Medulla oblongata (tissue), 1 donor: Measurements from ENCODE around the gene HPD.

Source experiments
- DNase-seq: peaks from one replicate; pipeline ENCODE4 v3.0.0-alpha.2; 2015; ENCODE audit errors: extremely low spot score

Gene HPD

DNA sequence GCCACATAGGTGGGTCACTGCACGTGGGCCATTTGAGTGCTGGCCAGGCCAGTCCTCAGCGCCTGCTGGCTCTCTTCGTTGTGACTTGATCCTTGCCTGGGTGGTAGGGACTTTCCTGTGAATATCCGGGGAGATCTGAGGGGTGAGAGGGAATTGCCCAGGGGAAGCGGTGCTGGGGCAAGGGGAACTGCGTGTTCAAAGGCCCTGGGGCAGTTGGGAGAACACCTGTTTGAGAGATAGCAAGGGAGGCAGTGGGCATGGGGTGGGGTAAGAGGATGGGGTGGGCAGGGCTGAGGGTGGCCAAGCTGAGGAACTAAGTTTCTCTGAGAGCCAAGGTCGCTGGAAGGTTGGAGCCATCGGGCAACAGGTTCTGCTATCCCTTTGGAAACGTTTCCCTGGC, 29.8 kb downstream of the HPD start:
- no peak for DNase-seq

DNA sequence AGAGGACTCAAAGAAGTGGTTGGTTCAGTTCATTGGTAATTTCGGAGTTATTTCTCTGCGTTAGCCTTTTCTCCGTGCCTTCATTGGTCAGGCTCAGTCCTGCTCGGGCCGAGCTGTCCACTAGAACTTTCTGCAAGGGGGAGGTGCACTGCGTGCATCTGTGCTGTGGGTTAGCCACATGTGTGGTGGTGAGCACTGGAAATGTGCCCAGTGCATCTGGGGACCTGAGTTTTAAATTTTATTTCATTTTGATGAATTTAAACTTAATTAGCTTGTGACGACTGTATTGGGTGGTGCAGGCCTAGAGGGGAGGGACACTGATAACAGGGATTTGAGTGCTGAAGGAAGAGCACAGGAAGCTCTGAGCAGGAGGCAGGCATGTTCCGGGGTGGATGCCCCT, 30.4 kb downstream of the HPD start:
- no peak for DNase-seq

DNA sequence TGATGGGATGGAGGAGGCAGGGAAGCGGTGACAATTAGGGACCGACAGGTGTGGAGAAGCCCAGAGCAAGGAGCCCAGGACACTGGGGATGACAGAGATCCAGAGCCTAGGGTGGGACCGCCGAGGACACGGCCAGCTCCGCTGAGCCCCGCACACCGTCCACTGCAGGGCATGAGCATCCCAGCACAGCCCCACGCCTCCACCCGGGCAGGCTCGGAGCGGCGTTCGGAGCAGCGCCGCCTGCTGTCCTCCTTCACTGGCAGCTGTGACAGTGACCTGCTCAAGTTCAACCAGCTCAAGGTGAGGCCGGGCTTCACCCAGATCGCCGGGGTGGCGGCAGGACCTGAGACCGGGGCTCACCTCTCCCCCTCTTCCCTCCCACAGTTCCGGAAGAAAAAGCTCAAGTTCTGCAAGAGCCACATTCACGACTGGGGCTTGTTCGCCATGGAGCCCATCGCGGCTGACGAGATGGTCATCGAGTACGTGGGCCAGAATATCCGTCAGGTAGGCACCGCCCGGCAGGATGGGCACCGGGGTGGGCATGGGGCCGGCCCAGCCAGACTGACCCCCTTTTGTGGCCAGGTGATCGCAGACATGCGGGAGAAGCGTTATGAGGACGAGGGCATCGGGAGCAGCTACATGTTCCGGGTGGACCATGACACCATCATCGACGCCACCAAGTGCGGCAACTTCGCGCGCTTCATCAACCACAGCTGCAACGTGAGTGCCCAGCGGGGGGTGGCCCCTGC, 31.1 kb downstream of the HPD start:
- no peak for DNase-seq

DNA sequence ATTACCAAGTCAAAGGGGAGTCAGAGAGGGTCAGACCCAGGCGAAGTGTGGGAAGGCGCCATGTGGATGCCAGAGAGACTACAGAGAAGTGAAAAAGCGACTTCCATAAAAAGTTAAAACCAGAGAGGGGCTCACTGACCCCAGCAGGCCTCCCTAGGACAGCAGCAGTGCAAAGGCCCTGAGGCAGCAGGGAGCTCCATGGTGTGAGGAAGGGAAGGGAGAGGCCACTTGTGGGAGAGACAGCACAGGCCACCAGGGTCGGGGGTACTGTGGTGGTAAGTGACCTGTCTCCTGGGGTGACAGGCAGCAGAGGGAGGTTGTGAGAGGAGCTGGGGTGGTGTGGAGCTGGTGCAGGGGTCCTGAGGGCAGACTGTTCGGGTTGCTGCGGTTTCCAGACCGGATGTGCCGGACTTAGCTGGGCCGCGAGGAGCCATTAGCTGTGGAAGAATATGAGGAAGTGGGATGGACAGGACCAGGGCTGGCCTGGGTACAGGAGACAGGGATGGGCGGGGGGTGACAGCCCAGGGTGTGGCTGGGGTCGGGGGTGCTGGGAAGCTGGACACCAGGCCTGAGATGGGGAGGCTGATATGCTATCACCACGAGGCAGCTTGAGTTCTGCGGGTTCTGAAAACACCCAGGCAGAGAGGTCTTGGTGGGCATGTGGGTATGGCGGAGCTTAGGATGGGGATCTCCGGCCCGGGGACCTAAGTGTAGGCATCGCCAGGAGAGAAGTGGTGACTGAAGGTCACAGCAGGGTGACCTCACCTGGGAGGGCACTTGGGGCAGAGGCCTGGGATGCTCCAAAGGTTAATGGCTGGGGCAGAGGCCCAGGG, 32.1 kb downstream of the HPD start:
- DNase-seq: no peak

DNA sequence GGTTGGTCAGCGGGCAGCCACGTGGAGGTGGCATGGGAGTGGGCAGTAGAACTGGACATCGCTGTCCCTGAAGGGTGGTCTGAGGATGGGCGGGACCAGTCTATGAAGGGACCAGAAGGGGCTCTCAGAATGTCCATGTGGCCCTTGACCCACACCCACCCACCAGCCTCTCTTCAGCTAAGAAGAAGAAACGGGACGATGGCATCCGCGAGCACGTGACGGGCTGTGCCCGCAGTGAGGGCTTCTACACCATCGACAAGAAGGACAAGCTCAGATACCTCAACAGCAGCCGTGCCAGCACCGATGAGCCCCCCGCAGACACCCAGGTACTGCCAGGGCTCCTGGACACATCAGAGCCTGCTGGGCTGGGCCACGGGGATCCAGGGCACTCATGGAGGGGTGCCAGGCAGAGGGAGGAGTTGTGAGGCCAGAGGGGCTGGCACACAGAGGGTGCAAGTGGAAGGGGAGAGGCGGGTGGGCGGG, 33.6 kb downstream of the HPD start:
- no peak for DNase-seq

DNA sequence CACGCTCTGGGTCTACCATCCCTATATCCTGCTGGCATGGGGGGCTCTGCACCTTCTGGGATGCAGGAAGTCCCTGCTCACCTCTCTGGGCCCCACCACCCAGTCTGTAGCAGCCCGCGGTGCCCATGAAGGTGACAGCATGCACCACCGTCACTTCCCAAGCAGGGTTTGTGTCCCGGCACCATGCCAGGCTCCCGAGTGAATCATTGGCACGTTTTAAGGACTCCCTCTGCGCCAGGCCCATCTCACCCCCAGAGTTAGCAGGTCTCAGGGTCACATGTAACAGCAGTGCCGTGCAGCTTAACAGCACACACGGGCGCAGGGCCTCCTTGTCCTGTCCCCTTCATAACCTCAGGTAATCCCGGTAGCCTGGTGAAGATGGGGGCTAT, 34.9 kb downstream of the HPD start:
- DNase-seq: no peak

DNA sequence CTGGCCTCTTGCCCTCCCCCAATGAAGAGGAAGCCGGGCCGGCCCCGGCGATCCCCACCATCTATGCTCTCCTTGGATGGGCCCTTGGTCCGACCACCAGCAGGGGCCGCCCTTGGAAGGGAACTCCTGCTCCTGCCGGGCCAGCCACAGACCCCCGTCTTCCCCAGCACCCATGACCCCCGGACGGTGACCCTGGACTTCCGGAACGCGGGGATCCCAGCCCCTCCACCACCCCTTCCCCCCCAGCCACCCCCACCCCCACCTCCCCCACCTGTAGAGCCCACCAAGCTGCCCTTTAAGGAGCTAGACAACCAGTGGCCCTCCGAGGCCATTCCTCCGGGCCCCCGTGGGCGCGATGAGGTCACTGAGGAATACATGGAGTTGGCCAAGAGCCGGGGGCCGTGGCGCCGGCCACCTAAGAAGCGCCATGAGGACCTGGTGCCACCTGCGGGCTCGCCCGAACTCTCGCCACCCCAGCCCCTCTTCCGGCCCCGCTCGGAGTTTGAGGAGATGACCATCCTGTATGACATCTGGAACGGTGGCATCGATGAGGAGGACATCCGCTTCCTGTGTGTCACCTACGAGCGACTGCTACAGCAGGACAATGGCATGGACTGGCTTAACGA, 35.4 kb downstream of the HPD start:
- DNase-seq: no peak

DNA sequence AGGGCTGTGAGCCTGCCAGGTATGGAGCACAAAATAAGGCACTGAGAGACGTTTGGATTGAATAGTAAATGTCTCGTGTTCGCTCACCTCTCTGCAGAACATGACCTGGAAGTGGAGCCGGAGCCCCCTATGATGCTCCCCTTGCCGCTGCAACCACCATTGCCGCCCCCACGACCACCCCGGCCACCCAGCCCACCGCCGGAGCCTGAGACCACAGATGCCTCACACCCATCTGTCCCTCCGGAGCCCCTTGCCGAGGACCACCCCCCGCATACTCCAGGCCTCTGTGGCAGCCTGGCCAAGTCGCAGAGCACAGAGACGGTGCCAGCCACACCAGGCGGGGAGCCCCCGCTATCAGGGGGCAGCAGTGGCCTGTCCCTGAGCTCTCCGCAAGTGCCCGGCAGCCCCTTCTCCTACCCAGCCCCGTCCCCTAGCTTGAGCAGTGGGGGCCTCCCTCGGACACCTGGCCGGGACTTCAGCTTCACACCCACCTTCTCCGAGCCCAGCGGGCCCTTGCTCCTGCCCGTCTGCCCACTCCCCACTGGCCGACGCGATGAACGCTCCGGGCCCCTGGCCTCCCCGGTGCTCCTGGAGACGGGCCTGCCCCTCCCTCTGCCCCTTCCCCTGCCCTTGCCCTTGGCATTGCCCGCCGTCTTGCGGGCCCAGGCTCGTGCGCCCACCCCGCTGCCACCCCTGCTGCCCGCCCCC, 36.1 kb downstream of the HPD start:
- no peak for DNase-seq

DNA sequence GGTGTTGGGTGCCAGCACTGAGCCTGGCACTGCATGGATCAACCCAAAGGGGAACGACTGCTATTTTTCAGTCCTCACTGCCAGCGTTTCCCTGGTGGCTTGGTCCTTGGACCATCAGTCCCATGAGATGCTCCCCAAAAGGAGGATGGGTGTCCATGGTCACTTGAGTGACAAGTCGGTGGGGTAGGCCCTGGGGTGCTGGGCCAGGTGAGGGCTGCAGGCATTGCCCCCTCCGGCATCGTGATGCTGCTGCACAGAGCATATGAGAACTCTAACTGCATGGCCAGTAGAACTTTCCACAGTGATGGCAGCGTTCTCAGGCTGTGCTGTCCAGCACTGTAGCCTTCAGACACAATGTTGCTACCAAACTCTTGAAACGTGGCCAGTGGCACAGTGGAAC, 38.6 kb downstream of the HPD start:
- no peak for DNase-seq

DNA sequence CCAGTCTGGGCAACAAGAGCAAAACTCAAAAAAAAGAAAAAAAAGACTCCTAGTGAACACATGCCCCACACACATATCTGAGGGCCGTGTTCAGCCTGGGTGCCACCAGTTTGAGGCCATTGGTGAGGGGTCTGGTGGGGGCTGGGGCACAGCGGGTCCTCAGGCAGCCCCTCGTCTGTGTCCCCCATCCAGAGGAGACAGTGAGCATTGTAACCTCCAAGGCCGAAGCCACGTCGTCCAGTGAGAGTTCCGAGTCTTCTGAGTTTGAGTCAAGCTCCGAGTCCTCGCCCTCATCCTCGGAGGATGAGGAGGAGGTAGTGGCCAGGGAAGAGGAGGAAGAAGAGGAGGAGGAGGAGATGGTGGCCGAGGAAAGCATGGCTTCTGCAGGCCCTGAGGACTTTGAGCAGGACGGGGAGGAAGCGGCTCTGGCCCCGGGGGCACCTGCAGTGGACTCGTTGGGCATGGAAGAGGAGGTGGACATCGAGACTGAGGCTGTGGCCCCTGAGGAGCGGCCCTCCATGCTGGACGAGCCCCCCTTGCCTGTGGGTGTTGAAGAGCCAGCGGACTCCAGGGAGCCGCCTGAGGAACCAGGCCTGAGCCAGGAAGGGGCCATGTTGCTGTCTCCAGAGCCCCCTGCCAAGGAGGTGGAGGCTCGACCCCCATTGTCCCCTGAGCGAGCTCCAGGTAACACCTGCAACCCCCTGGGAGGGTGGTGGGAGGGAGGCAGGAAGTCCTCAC, 39.3 kb downstream of the HPD start:
- DNase-seq: no peak

DNA sequence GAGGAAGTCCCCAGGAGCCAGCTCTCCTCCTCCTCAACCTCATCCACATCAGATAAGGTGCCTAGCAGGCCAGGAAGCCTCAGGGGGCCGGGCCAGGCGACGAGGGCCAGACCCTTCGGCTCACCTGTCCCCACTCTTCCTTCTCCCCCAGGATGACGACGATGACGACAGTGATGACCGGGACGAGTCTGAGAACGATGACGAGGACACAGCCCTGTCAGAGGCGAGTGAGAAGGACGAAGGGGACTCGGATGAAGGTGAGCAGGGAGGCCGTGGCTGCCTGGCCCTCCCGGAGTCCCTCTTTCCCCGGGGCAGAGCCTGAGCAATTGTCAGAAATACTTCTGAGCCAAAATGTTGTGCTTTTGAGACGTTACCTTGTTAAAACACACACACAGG, 41.0 kb downstream of the HPD start:
- DNase-seq: no peak

DNA sequence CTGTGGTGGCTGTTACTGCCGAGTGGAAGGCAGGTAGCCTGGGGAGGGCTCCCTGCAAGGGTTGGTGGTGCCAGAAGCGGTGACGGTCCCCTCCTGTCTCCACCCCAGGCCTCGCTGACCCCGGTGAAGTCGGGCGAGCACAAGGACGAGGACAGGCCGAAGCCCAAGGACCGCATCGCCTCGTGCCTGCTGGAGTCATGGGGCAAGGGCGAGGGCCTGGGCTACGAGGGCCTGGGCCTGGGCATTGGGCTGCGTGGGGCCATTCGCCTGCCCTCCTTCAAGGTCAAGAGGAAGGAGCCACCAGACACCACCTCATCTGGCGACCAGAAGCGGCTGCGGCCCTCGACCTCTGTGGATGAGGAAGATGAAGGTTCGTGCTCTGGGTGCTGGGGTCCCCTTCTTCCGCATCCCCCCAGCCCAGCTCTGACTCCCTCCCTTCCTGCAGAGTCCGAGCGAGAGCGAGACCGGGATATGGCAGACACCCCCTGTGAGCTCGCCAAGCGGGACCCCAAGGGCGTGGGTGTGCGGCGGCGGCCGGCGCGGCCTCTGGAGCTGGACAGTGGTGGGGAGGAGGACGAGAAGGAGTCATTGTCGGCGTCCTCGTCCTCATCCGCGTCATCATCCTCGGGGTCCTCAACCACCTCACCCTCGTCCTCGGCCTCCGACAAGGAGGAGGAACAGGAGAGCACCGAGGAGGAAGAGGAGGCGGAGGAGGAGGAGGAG, 41.6 kb downstream of the HPD start:
- DNase-seq: no peak

DNA sequence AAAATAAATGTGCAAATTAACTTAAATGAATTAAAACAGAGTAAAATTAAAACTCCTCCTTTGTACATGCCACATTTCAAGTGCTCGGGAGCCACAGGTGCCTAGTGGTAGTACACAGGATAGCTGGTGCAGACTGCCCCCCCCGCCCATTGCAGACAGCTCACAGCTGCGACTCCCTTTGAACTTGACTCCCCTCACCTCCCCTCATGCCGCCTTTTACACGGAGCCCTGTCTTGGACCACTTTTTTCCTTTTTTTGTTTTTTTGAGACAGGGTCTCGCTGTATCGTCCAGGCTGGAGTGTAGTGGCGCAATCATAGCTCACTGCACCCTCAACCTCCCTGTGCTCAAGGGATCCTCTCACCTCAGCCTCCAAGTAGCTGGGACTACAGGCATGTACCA, 43.4 kb downstream of the HPD start:
- no peak for DNase-seq

DNA sequence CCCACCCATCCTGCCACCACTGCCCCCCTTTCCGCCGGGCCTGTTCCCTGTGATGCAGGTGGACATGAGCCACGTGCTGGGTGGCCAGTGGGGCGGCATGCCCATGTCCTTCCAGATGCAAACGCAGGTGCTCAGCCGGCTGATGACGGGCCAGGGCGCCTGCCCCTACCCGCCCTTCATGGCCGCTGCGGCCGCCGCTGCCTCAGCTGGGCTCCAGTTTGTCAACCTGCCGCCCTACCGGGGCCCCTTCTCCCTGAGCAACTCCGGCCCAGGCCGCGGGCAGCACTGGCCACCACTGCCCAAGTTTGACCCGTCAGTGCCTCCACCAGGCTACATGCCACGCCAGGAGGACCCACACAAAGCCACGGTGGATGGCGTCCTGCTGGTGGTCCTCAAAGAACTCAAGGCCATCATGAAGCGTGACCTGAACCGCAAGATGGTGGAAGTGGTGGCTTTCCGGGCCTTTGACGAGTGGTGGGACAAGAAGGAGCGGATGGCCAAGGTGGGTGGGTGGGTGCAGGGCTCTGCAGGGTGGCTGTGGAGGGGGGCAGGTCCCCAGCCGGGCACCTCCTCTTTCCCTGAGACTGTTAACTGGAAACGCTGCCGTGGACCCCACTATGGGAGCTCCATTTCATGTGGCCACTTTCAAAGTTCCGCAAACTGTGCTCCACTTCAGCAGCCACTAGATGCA, 44.1 kb downstream of the HPD start:
- DNase-seq: no peak

DNA sequence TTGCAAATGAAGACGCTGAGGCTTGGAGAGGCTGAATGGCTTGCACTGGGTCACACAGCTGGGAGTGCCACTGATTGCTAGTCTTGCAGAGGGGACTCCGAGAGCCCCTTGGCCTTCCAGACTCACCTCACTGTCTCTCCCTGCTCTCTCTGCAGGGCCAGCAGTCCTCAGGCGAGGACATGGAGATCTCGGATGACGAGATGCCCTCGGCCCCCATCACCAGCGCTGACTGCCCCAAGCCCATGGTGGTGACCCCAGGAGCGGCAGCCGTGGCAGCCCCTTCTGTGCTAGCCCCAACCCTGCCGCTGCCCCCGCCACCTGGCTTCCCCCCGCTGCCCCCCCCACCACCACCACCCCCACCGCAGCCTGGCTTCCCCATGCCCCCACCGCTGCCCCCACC, 44.7 kb downstream of the HPD start:
- DNase-seq: no peak

DNA sequence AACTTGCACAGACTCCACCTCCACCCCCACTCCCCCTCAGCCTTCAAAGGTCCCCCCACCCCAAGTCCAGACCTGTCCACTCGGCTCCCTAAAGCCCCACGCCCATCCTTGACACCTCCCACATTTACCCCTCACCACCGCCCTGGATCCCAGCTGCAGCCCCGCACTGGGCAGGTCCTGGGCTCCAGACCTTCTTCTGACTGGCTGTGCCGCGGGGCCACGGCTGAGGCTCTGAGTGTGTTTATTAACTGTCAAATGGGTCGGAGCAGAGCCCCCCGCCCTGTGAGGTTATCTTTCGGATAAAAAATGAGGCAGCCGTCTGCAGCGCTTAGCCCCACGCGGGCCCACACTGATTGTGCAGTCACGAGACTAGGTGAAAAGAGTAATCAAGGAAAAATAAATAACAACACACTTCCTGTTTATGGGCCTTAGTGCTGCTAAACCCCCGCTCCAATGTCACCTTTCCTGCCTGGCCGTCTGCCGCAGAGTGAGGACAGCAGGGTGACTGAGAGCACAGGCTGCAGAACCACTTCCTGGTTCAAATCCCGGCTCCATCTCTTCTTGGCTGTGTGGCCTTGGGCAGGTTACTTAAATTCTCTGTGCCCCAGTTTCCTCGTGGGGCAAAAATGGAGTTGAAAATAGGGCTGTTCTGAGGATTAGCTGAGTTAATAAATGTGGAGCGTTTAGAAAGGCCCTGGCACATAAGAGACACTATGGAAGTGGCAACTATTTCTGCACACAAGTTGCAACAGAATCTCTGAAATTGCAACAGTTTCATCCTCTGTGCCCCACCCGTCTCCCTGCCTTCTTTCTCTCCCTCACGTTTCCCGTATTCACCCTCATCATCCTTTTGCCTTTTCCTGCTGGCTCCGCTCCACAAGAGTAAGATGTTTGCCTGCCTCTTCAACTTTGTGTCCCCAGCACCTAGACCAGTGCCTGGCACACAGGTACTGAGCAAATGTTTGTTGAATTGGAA, 45.5 kb downstream of the HPD start:
- DNase-seq: no peak

DNA sequence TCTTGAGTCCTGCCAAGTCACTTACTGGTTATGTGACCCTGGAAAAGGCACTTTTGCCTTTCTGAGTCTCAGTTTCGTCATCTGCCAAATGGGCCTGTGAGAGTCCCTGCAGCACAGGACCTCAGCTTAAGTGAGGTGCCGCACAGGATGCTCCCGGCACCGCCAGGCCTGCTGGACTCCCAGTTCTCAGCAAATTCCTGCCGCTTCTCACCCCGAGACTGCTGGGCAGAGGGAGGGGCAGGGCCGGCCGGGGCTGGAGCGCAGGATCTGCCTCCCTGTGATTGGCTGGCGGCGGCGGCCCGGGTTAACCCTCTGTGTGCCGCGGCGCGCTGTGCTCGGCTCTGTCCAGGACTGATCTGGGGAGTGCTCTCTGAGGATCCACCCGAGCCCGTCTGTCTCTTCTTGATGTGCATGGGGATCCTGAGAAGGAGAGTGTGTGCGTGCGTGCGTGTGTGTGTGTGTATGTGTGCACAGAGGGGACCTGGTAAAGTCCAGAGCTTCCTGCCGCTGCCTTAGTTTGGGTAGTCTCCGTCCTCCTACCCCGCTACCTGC, 46.3 kb downstream of the HPD start:
- DNase-seq: no peak

DNA sequence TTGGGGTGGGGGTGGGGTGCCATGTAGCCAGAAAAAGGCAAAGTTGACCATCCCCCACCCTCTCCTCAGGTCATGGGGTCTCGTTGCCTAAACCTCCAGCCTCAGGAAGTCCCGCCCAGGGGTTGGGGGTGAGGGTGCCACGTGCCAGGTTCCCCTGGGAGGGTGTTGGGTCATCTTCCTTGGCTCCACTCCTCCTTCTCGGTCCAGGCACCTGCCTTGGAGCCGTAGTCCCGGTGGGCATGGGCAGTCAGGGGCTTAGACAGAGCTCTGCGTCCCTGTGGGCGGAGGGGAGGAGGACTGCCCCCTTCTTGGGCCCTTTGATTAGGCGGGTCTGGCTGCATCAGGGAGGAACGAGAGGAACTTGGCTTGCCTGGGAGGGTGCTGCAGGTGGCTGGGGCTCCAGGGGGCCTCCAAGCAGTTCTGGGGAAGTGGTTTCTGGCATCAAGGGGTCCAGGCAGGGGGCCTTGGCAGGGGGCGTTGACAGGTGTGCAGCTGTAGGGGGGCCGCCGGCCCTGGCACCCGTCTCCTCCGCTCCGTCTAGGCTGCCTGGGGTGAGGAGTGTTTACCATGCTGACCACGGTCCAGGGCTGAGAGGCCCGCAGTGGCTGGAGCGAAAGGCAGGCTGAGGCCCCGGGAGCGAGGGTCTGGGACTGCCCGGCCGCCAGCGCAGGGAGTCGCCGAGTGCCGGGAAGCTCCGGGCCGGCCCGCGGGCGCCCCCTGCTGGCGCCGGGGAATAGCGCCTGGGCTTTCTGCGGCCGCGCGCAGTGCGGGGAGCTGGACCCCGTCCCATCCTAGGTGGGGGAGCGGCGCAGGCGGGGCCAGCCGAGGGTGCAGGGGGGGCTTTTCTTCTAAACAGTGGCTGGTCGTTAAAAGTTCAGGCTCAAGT, 47.0 kb downstream of the HPD start:
- peak; percentile 73 for DNase-seq
